Measurements from ENCODE around the gene AKT2.

Gene AKT2

GRCh38 chr19:40249201-40249600 is 35.9 kb downstream of the AKT2 start:
- no peaks in the 10 kb centered on the region for H3K9me3 Mint-ChIP-seq
- peak overlapping the region; percentile 56 to 57 for H3K27ac Mint-ChIP-seq
- peaks cover 50% of the 10 kb centered on the region for H3K36me3 Mint-ChIP-seq (ENCODE audit: insufficient read depth)
- DNase-seq (no peak), ATAC-seq (replicated peaks) (no peak)
- no peak overlapping the region for H3K4me3 Mint-ChIP-seq
- H3K4me1 Mint-ChIP-seq (ENCODE audit: low read depth in 2 of 2) = peaks cover 26 to 32% of the 10 kb centered on the region in 2 donors
- no peaks in the 10 kb centered on the region for H3K27me3 Mint-ChIP-seq

- peaks cover 41% of the 10 kb centered on the region for H3K36me3 Mint-ChIP-seq (ENCODE audit: insufficient read depth)
- no peak for ATAC-seq (replicated peaks)
- peak overlapping the region; percentile 83 to 89 for H3K27ac Mint-ChIP-seq
These were observed 37.3 kb downstream of the AKT2 start for GRCh38 chr19:40247735-40248262.

GRCh38 chr19:40247178-40247577 is 38.0 kb downstream of the AKT2 start:
- Mint-ChIP-seq H3K36me3 (ENCODE audit: insufficient read depth) (peaks cover 45% of the 10 kb centered on the region), H3K4me3 (no peak overlapping the region), H3K27ac (no peak overlapping the region), H3K4me1 (ENCODE audit: low read depth in 2 of 2) (peaks cover 21 to 24% of the 10 kb centered on the region in 2 donors), H3K27me3 (no peaks in the 10 kb centered on the region), H3K9me3 (no peaks in the 10 kb centered on the region)
- ATAC-seq (replicated peaks) = no peak
- DNase-seq = no peak

More at GRCh38 chr19:40247735-40248262, 37.3 kb downstream of the AKT2 start:
- peaks cover 26 to 27% of the 10 kb centered on the region in 2 donors for H3K4me1 Mint-ChIP-seq (ENCODE audit: low read depth in 2 of 2)
- H3K27me3 Mint-ChIP-seq = no peaks in the 10 kb centered on the region
- no peak for DNase-seq
- no peak overlapping the region for H3K4me3 Mint-ChIP-seq
- no peaks in the 10 kb centered on the region for H3K9me3 Mint-ChIP-seq

DNA sequence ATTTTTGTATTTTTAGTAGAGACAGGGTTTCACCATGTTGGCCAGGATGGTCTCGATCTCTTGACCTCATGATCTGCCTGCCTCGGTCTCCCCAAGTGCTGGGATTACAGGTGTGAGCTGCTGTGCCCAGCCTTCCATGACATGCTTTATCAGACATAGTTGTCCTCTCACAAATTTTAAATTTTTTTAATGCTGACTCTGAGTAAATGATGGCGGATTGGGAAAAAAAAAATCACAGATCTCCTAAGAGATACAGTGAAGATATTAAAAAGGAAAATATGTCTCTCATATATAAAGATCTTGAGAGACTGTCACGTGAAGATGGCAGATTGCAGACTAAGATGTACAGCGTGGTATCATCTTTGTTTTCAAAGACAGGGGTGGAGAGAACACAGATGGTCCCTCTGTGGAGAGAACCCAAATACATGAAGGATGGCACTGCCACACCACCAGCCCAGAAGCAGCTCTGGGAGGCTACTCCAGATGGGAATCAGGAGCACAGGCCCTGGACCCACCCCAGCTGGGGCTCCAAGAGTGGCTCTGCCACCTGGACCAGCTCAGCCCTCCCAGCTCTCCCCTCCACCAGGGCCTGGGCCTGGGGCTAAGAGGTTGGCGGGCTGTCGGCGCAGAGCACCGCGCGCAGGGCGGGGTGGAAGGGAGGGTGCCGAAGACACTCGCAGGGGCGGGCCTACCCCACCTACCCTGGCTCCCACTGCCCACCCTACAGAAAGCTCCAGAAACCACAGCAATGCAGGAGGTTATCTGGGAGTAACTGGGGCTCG is 38.7 kb downstream of the AKT2 start:
- H3K27me3 Mint-ChIP-seq = no peaks in the 10 kb centered on the region
- DNase-seq (no peak), ATAC-seq (replicated peaks) (no peak)
- H3K9me3 Mint-ChIP-seq = no peaks in the 10 kb centered on the region
- peaks cover 20 to 24% of the 10 kb centered on the region in 2 donors for H3K4me1 Mint-ChIP-seq (ENCODE audit: low read depth in 2 of 2)
- peaks cover 49% of the 10 kb centered on the region for H3K36me3 Mint-ChIP-seq (ENCODE audit: insufficient read depth)
- H3K4me3 Mint-ChIP-seq = no peak overlapping the region
- H3K27ac Mint-ChIP-seq = peak overlapping the region in 1 of 2 donors; percentile 76

DNA sequence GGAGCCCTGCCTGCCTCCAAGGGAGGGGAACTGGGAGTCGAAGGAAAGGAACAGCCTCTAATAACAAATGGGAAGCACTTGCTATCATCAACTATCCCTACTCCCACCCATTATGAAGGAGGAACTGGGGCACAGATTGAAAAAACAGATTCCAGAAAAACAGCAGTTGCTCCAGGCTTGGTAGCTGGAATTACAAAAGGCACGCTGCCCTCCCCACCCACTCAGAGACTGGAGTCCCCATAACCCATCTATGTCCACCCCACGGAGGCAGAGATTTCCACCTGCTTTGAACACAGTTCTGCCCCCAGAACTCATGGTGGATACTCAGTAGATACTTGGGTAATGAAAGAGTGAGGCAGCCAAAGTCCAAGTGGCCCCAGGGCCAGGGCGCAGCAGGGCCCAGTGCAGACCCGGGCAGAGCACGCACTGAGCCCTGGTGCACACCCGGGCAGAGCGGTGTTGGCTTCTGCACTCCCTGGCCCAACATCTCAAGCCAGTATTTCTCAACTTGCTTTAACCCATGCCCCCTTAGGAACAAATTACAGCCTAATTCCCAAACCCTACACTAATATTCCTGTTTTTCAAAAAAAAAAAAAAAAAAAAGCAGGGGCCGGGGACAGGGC is 39.5 kb downstream of the AKT2 start:
- no peaks in the 10 kb centered on the region for H3K27me3 Mint-ChIP-seq
- peaks cover 20 to 24% of the 10 kb centered on the region in 2 donors for H3K4me1 Mint-ChIP-seq (ENCODE audit: low read depth in 2 of 2)
- DNase-seq (no peak), ATAC-seq (replicated peaks) (no peak)
- peak overlapping the region in 1 of 2 donors; percentile 5 for H3K27ac Mint-ChIP-seq
- H3K4me3 Mint-ChIP-seq = no peak overlapping the region
- no peaks in the 10 kb centered on the region for H3K9me3 Mint-ChIP-seq
- peaks cover 54% of the 10 kb centered on the region for H3K36me3 Mint-ChIP-seq (ENCODE audit: insufficient read depth)

DNA sequence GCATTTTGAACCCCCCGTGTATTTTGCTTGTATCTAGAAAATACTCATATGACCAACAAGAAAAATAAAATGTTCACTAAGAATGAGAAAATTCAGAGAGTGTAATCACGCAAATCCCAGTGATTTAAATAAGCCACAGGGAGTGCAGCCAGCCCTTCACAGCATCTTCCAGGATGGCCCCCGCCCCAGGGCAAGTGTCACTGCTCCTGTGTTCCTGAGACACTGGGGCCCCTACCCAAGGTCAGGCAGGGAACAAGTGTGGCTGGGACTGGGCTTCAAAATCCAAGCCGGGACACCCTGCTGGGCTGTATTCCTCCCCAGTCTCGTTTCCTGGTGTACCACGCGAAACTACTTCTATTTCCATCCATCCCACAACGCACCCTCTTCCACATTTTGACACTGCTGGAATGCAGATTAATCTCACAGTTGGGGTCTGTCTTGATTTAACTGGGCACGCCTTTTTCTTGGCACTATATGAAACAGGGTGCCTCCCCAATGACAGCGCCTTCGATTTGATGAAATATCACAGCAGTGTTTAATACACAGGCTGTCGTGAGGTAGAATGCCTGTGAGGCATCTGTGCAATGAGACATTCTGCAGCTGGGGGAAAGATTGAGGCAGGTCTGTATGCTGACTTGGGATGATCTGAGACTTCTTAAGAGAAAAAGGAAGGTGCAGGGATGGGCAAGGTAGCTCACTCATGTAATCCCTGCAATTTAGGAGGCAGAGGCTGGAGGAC is 40.4 kb downstream of the AKT2 start:
- Mint-ChIP-seq H3K9me3 (no peaks in the 10 kb centered on the region), H3K4me1 (ENCODE audit: low read depth in 2 of 2) (peaks cover 13 to 22% of the 10 kb centered on the region in 2 donors), H3K4me3 (no peak overlapping the region), H3K36me3 (ENCODE audit: insufficient read depth) (peaks cover 49% of the 10 kb centered on the region), H3K27ac (peak overlapping the region in 1 of 2 donors; percentile 5), H3K27me3 (no peaks in the 10 kb centered on the region)
- DNase-seq (no peak), ATAC-seq (replicated peaks) (no peak)

- ATAC-seq (replicated peaks) (no peak), DNase-seq (no peak)
- Mint-ChIP-seq H3K27ac (no peak overlapping the region), H3K9me3 (no peaks in the 10 kb centered on the region), H3K27me3 (no peaks in the 10 kb centered on the region), H3K4me1 (ENCODE audit: low read depth in 2 of 2) (peaks cover 6 to 15% of the 10 kb centered on the region in 2 donors), H3K4me3 (no peak overlapping the region), H3K36me3 (ENCODE audit: insufficient read depth) (peaks cover 45% of the 10 kb centered on the region)
These were observed 42.0 kb downstream of the AKT2 start for GRCh38 chr19:40243181-40243580.

- ATAC-seq (replicated peaks) = no peak
- Mint-ChIP-seq H3K27me3 (no peaks in the 10 kb centered on the region), H3K27ac (no peak overlapping the region), H3K4me3 (no peak overlapping the region), H3K36me3 (ENCODE audit: insufficient read depth) (peaks cover 48% of the 10 kb centered on the region), H3K9me3 (no peaks in the 10 kb centered on the region), H3K4me1 (ENCODE audit: low read depth in 2 of 2) (peaks cover 4 to 10% of the 10 kb centered on the region in 2 donors)
- no peak for DNase-seq
These were observed 42.7 kb downstream of the AKT2 start for GRCh38 chr19:40242480-40242879.

DNA sequence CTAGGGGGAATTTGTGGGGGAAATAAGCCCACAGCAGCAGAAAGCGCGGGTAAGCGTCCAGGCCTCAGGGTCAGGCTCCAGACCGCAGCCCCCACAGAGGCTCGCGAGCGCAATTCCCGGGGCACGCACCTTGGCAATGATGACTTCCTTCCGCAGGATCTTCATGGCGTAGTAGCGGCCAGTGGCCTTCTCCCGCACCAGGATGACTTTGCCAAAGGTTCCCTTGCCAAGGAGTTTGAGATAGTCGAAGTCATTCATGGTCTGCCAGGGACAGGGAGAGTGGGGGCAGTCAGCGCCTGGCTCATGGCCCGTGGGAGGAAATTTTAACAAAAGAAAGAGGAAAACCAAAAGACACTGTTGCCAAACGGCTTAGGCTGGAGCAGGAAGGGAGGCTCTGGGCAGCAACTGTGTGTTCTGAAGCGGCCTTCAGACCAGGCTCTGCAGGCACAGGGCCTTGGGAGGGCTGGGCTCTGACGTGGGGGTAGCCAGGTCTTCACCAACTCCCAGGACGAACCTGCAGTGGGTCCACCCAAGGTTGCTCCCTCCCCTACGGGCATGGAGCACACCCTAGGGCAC is 43.2 kb downstream of the AKT2 start:
- H3K4me1 Mint-ChIP-seq (ENCODE audit: low read depth in 2 of 2) = peaks cover 4 to 8% of the 10 kb centered on the region in 2 donors
- H3K27me3 Mint-ChIP-seq = no peaks in the 10 kb centered on the region
- H3K36me3 Mint-ChIP-seq (ENCODE audit: insufficient read depth) = peaks cover 48% of the 10 kb centered on the region
- no peak for DNase-seq
- ATAC-seq (replicated peaks) = no peak
- no peak overlapping the region for H3K4me3 Mint-ChIP-seq
- H3K27ac Mint-ChIP-seq = no peak overlapping the region
- no peaks in the 10 kb centered on the region for H3K9me3 Mint-ChIP-seq

DNA sequence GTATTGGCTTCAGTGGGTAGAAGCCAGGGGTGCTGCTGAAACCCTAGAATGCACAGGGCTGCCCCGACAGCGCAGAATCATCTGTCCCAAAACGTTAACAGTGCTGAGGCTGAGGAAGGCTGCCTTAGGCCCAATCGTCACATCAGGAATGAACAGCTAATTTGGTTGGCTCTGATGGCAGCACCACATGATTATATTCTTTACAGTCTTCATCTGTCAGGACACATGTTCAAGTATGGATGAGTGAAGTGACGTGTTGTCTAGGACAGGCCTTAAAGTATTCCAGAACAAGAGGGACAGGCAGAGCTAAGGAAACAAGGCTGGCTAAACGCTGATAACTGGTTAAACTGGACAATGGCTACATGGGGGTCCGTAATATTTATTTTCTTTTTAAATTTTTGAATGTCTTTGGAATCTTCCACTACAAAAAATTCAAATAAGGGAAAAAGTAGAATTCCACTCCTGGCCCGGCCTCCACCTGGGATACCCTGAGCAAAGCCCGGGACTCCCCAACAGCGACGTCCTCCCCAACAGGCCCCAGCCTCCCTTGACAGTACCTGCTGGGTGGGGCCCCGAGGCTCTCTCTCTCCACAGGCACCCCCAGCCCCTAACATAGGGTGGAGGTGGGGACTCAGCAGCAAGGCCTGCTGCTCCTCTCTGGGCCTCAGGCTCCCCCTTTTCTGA is 43.9 kb downstream of the AKT2 start:
- ATAC-seq (replicated peaks) (no peak), DNase-seq (no peak)
- H3K27me3 Mint-ChIP-seq = no peaks in the 10 kb centered on the region
- peaks cover 2 to 8% of the 10 kb centered on the region in 2 donors for H3K4me1 Mint-ChIP-seq (ENCODE audit: low read depth in 2 of 2)
- H3K4me3 Mint-ChIP-seq = no peak overlapping the region
- no peaks in the 10 kb centered on the region for H3K9me3 Mint-ChIP-seq
- peaks cover 45% of the 10 kb centered on the region for H3K36me3 Mint-ChIP-seq (ENCODE audit: insufficient read depth)
- H3K27ac Mint-ChIP-seq = peak overlapping the region in 1 of 2 donors; percentile 25

DNA sequence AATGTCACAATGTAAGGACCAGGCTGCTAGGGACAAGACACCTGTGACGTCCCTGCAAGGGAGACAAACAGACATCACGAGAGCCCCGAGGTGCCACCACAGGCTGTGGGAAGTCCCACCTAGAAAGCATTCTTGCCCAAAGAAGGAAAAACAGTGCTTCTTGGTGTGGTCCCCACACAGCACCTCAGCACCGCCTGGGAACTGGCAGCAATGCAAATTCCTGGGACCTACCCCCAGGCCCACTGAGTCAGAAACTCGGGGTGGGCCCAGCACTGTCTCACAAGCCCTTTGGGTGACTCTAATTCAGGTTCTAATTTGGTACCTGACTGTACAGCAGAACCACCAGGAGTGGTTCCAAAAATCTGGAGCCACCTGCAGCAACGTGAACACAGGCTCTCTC is 44.8 kb downstream of the AKT2 start:
- H3K27ac Mint-ChIP-seq = no peak overlapping the region
- H3K4me3 Mint-ChIP-seq = no peak overlapping the region
- no peak for DNase-seq
- peaks cover 0 to 8% of the 10 kb centered on the region in 2 donors for H3K4me1 Mint-ChIP-seq (ENCODE audit: low read depth in 2 of 2)
- ATAC-seq (replicated peaks) = no peak
- H3K27me3 Mint-ChIP-seq = no peaks in the 10 kb centered on the region
- H3K9me3 Mint-ChIP-seq = no peaks in the 10 kb centered on the region
- H3K36me3 Mint-ChIP-seq (ENCODE audit: insufficient read depth) = peaks cover 43% of the 10 kb centered on the region

- ATAC-seq (replicated peaks) (no peak), DNase-seq (no peak)
- peaks cover 0 to 5% of the 10 kb centered on the region in 2 donors for H3K4me1 Mint-ChIP-seq (ENCODE audit: low read depth in 2 of 2)
- no peaks in the 10 kb centered on the region for H3K9me3 Mint-ChIP-seq
- H3K36me3 Mint-ChIP-seq (ENCODE audit: insufficient read depth) = peaks cover 41% of the 10 kb centered on the region
- no peak overlapping the region for H3K4me3 Mint-ChIP-seq
- no peaks in the 10 kb centered on the region for H3K27me3 Mint-ChIP-seq
- H3K27ac Mint-ChIP-seq = no peak overlapping the region
These were observed 45.5 kb downstream of the AKT2 start for GRCh38 chr19:40239415-40240226.
